GM19023 (cell line): ENCODE data around the gene RALGAPA1.
"Not testable (repeated sequence)": the region's sequence is repeated elsewhere in the genome, so short reads cannot be mapped to it uniquely, and the experiment has no call there.

Experiments used
- ATAC-seq: cut with Tn5 transposase; IDR thresholded peaks from one replicate; pipeline ENCODE4 v1.9.1; 2021; ENCODE audit warnings: mild to moderate bottlenecking, moderate library complexity; ENCODE audit not compliant: unreplicated experiment

Gene RALGAPA1

GRCh38 chr14:35766700-35767082, 42.4 kb downstream of the RALGAPA1 start:
- ATAC-seq = no peak

GRCh38 chr14:35766036-35766699, 42.9 kb downstream of the RALGAPA1 start:
- ATAC-seq = no peak

- ATAC-seq = no peak
Measured at GRCh38 chr14:35761922-35762321, 47.2 kb downstream of the RALGAPA1 start.

- ATAC-seq = no peak
Measured at GRCh38 chr14:35760143-35760542, 49.0 kb downstream of the RALGAPA1 start.

GRCh38 chr14:35758523-35759129, 50.5 kb downstream of the RALGAPA1 start:
- no peak for ATAC-seq

GRCh38 chr14:35754671-35755070, 54.4 kb downstream of the RALGAPA1 start:
- ATAC-seq = no peak

- no peak for ATAC-seq
Measured at GRCh38 chr14:35752380-35752779, 56.7 kb downstream of the RALGAPA1 start.

GRCh38 chr14:35750202-35750904, 58.7 kb downstream of the RALGAPA1 start:
- no peak for ATAC-seq

GRCh38 chr14:35747379-35747778, 61.7 kb downstream of the RALGAPA1 start:
- ATAC-seq = no peak

- no peak for ATAC-seq
Measured at GRCh38 chr14:35742442-35742841, 66.7 kb downstream of the RALGAPA1 start.

- ATAC-seq = no peak
Measured at GRCh38 chr14:35742032-35742371, 67.1 kb downstream of the RALGAPA1 start.

GRCh38 chr14:35741345-35742031, 67.6 kb downstream of the RALGAPA1 start:
- no peak for ATAC-seq

- no peak for ATAC-seq
Measured at GRCh38 chr14:35740215-35740614, 68.9 kb downstream of the RALGAPA1 start.

- not testable (repeated sequence) for ATAC-seq
Measured at GRCh38 chr14:35735163-35735562, 73.9 kb downstream of the RALGAPA1 start.

- not testable (repeated sequence) for ATAC-seq
Measured at GRCh38 chr14:35733510-35733909, 75.6 kb downstream of the RALGAPA1 start.

- ATAC-seq = no peak
Measured at GRCh38 chr14:35730871-35731270, 78.2 kb downstream of the RALGAPA1 start.

- no peak for ATAC-seq
Measured at GRCh38 chr14:35727764-35728163, 81.3 kb downstream of the RALGAPA1 start.

GRCh38 chr14:35725930-35726329, 83.2 kb downstream of the RALGAPA1 start:
- ATAC-seq = no peak

- no peak for ATAC-seq
Measured at GRCh38 chr14:35715079-35715478, 94.0 kb downstream of the RALGAPA1 start.

GRCh38 chr14:35712466-35712865, 96.6 kb downstream of the RALGAPA1 start:
- no peak for ATAC-seq

GRCh38 chr14:35708062-35708461, 101.0 kb downstream of the RALGAPA1 start:
- ATAC-seq = no peak

GRCh38 chr14:35705636-35706035, 103.5 kb downstream of the RALGAPA1 start:
- no peak for ATAC-seq
